ENCODE measurements around the gene GTF3C5. TPM values are rescaled to one million over a fixed set of nuclear protein-coding genes. Genes with fewer than 3 reads are reported as not detected.
"Not testable (repeated sequence)": the region's sequence is repeated elsewhere in the genome, so short reads cannot be mapped to it uniquely, and the experiment has no call there.

Gene GTF3C5
- total RNA-seq (2014; rRNA removed; shearing (Covaris generic)): 96.1 and 101 TPM in 2 replicates

- in situ Hi-C loops (cut with HindIII; ENCODE audit: low sequenced_read_pairs): no loop called here
- DNase-seq (ENCODE audit: low spot score): peak; percentile 99
Measured at GRCh38 chr9:133030317-133031129, at the start of gene GTF3C5. GTF3C5 (plus strand) TSS chr9:133030997; CDS start chr9:133031012, 15 bp downstream.

GRCh38 chr9:132982458-132982857, 48.3 kb upstream of the GTF3C5 start:
- DNase-seq (ENCODE audit: low spot score): no peak
- in situ Hi-C loops (cut with HindIII; ENCODE audit: low sequenced_read_pairs): no loop called here

- no peak for DNase-seq (ENCODE audit: low spot score)
- in situ Hi-C loops (cut with HindIII; ENCODE audit: low sequenced_read_pairs): no loop called here
Measured at GRCh38 chr9:132983491-132984201, 47.2 kb upstream of the GTF3C5 start.

GRCh38 chr9:132984202-132985070, 46.4 kb upstream of the GTF3C5 start:
- in situ Hi-C loops (cut with HindIII; ENCODE audit: low sequenced_read_pairs): no loop called here
- no peak for DNase-seq (ENCODE audit: low spot score)

GRCh38 chr9:132985071-132985350, 45.8 kb upstream of the GTF3C5 start:
- in situ Hi-C loops (cut with HindIII; ENCODE audit: low sequenced_read_pairs): no loop called here
- DNase-seq (ENCODE audit: low spot score): no peak

GRCh38 chr9:132985489-132985888, 45.3 kb upstream of the GTF3C5 start:
- in situ Hi-C loops (cut with HindIII; ENCODE audit: low sequenced_read_pairs): no loop called here

DNA sequence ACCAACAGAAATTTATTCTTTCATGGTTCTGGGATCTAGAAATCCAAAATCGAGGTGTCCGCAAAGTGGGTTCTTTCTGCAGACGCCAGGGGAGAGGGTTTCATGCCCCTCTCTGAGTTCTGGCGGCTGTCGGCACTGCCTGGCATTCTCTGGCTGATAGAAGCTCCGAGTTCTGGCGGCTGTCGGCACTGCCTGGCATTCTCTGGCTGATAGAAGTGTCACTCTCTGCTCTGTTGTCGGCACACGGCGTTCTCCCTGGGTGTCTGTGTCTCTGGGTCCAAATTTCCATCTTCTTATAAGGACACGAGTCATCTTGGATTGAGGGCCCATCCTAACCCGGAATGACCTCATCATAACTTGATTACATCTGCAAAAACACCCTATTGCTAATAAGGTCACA, 44.7 kb upstream of the GTF3C5 start:
- no peak for DNase-seq (ENCODE audit: low spot score)
- in situ Hi-C loops (cut with HindIII; ENCODE audit: low sequenced_read_pairs): no loop called here

More at GRCh38 chr9:132985489-132985888, 45.3 kb upstream of the GTF3C5 start:
- no peak for DNase-seq (ENCODE audit: low spot score)

GRCh38 chr9:132986640-132987620, 43.9 kb upstream of the GTF3C5 start:
- no peak for DNase-seq (ENCODE audit: low spot score)
- in situ Hi-C loops (cut with HindIII; ENCODE audit: low sequenced_read_pairs): no loop called here

DNA sequence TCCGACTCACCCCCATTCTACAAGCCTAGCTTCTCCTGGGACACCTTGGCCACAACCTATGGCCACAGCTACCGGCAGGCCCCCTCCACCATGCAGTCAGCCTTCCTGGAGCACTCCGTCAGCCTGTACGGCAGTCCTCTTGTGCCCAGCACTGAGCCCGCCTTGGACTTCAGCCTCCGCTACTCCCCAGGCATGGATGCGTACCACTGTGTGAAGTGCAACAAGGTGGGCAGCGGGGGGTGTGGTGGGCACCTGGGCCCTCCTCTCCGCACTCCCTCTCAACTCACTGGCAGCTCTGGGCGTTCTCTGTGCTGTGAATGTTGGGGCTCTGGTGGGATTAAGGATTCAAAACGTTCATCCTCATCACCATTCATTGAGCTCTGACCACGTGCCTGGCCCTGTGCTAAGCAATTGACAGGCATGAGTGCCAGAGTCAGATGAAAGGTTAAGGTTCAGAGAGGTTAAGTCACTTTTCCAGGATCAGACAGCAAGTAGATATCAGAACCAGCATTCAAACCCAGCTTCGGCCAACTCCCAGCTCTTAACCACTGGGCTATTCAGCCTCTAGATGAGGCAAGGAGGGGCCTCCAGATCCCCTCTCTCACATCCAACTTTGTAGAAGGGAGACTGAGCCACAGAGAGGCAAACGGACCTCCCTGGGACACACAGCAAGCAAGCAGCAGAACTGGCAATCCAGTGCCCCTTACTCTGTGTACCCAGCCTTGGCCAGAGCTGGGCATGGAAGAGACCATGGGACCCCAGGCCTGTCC, 42.4 kb upstream of the GTF3C5 start:
- in situ Hi-C loops (cut with HindIII; ENCODE audit: low sequenced_read_pairs): no loop called here
- no peak for DNase-seq (ENCODE audit: low spot score)

DNA sequence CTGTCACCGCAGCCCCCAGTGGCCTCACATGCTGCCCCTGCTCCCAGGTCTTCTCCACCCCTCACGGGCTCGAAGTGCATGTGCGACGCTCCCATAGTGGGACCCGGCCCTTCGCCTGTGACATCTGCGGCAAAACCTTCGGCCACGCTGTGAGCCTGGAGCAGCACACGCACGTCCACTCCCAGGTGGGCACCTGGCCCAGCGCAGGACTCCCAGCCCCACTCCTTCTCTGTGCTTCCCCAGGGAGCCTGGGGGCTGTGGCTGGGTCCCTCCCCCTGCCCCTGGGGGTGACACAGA, 41.8 kb upstream of the GTF3C5 start:
- in situ Hi-C loops (cut with HindIII; ENCODE audit: low sequenced_read_pairs): no loop called here
- no peak for DNase-seq (ENCODE audit: low spot score)

DNA sequence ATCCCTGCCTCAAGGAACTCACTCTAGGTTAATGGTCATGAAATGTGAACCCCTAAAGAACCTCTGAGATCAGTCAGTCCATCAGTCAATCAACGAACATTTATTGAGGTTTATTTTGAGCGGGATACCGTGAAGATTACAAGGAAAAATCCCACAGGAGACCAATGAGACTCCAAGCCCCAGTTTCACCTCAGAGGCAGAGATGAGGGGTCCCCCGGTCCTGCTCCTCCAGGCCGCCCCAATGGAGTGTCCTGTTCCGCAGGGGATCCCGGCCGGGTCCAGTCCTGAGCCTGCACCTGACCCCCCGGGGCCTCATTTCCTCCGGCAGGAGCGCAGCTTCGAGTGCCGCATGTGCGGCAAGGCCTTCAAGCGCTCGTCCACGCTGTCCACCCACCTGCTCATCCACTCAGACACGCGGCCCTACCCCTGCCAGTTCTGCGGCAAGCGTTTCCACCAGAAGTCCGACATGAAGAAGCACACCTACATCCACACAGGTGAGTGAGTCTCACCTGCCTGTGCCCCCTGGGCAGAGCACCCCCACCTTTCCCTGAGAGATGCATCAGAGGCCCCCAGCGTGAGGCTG, 41.3 kb upstream of the GTF3C5 start:
- in situ Hi-C loops (cut with HindIII; ENCODE audit: low sequenced_read_pairs): no loop called here
- DNase-seq (ENCODE audit: low spot score): no peak

DNA sequence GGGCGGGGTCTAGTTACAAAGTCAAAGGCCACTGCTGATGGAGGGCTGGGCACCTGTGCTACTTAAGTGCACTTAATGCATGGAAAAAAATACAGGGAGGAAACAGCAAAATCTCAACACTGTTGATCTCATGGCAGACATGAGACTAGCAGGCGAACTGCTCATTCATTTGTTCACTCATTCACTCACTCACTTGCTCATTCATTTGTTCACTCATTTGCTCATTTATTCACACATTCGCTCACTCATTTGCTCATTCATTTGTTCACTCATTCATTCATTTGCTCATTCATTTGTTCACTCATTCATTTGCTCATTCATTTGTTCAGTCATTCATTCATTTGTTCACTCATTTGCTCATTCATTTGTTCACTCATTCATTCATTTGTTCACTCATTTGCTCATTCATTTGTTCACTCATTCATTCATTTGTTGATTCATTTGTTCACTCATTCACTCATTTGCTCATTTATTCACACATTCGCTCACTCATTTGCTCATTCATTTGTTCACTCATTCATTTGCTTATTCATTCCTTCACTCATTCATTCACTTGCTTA, 40.7 kb upstream of the GTF3C5 start:
- in situ Hi-C loops (cut with HindIII; ENCODE audit: low sequenced_read_pairs); DNase-seq (ENCODE audit: low spot score): not testable (repeated sequence)

DNA sequence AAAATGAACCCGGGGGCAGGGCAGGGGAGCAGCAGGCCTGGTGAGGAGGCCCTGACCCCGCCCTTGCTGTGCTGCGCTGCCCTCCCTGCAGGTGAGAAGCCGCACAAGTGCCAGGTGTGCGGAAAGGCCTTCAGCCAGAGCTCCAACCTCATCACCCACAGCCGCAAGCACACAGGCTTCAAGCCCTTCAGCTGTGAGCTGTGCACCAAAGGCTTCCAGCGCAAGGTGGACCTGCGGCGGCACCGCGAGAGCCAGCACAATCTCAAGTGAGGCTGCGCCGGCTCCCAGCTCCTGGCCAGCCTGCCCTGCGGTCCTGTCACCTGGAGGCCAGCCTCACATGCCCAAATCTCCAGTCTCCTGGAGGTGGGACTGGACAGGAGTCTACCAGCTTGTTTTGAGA, 40.0 kb upstream of the GTF3C5 start:
- in situ Hi-C loops (cut with HindIII; ENCODE audit: low sequenced_read_pairs): no loop called here
- DNase-seq (ENCODE audit: low spot score): no peak

DNA sequence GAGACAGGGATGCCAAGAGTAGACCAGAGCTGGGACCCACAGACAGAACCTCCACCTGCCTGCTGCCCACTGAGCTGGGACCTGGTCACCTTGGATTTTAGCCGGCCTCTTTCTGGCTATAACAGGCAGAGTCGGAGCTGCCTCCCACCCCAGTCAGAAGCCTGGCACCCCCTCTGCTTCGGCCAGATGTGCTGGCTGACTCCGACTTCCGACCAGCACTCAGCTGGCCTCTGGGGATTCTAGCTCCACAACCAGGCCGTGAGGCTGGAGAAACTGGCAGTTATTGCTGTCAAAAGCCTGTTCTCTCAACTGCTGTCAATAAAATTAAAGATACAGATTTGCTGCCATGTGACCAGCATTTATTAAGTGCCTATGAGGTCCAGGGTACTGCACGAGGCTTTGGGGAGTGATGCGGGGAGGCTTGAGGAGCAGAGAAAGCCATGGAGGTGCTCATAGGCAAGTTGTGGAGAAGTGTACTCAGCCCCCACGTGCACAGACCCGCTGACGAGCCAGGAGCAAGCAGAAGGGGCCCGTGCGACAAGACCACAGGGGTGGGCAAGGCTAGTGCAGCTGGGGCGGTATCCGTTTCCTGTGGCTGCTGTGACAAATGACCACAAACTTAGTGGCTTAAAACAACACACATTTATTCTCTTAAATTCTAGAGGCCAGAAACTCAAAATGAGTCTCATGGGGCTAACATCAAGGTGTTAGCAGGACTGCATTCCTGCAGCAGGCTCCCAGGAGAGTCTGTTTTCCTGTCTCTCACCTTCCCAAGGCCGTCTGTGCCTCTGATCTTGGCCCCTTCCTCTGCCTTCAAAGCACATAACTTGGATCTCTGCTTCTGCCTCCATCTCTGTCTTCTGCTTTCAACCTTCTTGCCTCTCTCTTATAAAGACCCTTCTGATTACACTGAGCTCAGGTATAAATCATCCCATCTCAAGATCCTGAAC, 39.2 kb upstream of the GTF3C5 start:
- DNase-seq (ENCODE audit: low spot score): no peak
- in situ Hi-C loops (cut with HindIII; ENCODE audit: low sequenced_read_pairs): no loop called here

DNA sequence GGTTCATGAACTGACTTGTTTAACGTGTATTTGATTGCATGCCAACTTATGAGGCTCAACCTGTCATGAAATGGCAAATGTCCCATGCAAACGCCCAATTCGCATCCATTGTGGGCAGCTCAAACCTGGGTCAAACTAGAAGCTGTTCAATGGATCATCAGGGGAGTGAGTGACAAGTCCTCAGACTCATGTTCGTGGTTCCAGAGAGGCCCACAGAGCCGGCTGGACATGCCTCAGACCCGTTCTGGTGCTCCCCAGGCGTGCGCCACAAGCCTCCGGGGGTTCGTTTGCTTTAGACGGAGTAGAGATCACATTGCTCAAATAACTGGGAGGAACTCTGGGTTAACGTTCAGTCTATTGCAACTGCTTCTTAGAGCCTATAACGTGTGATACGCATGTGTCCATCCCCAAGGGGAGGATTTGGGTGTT, 37.3 kb upstream of the GTF3C5 start:
- DNase-seq (ENCODE audit: low spot score): no peak
- in situ Hi-C loops (cut with HindIII; ENCODE audit: low sequenced_read_pairs): no loop called here

GRCh38 chr9:132994410-132995120, 36.2 kb upstream of the GTF3C5 start:
- in situ Hi-C loops (cut with HindIII; ENCODE audit: low sequenced_read_pairs): no loop called here
- DNase-seq (ENCODE audit: low spot score): no peak
